Uterus (tissue), 4 donors: ENCODE data around the gene SCN8A. TPM values are rescaled to one million over a fixed set of nuclear protein-coding genes. Genes with fewer than 3 reads are reported as not detected.

ENCODE experiments used
- DNase-seq, 2 donors: peaks; one replicate each; pipeline ENCODE4 v3.0.0-alpha.2; 2019 to 2020
- H3K27ac ChIP-seq, 2 donors: fragments of 200-600 bp; sonication (generic); 1 replicate in 1 of 2; 2 replicates in 1 of 2; pipeline ENCODE4 v1.5.1; 2016 to 2018
- H3K27me3 ChIP-seq, 2 donors: fragments of 200-600 bp; sonication (generic); one replicate each; pipeline ENCODE4 v1.5.1; 2018 to 2019; ENCODE audit warnings: control low read depth in 1 of 2
- H3K36me3 ChIP-seq, 2 donors: fragments of 200-600 bp; sonication (generic); one replicate each; pipeline ENCODE4 v1.5.1; 2019; ENCODE audit warnings: control low read depth in 1 of 2
- H3K4me1 ChIP-seq, 2 donors: fragments of 200-600 bp; sonication (generic); one replicate each; pipeline ENCODE4 v1.5.1; 2018 to 2019; ENCODE audit warnings: control low read depth in 1 of 2
- H3K4me3 ChIP-seq, 2 donors: fragments of 200-600 bp; sonication (generic); 1 replicate in 1 of 2; 2 replicates in 1 of 2; pipeline ENCODE4 v1.5.1; 2018 to 2019; ENCODE audit warnings: mild to moderate bottlenecking in 1 of 2
- H3K9me3 ChIP-seq, 2 donors: fragments of 200-600 bp; sonication (generic); one replicate each; pipeline ENCODE4 v1.5.1; 2019; ENCODE audit warnings: control low read depth in 1 of 2
- CTCF ChIP-seq, 4 experiments: fragments of 200-600 bp in 2 of 4; fragments of 450-650 bp in 2 of 4; sonication (generic) in 2 of 4; IDR thresholded peaks; one replicate each; pipeline ENCODE4 v1.5.1; 2016 to 2019; ENCODE audit warnings: antibody characterized with exemption in 4 of 4, mild to moderate bottlenecking in 2 of 4, moderate library complexity in 1 of 4
- POLR2A ChIP-seq, 2 donors: fragments of 450-650 bp; IDR thresholded peaks; one replicate each; pipeline ENCODE4 v1.6.1; 2016; ENCODE audit warnings: antibody characterized with exemption in 2 of 2, mild to moderate bottlenecking in 1 of 2, moderate library complexity in 1 of 2
- intact Hi-C: fragments of 100-400 bp; cut with DNase I; formaldehyde crosslinking; loops from one replicate; pipeline ENCODE4 v1.15.1; 2023; ENCODE audit warnings: low total_unique reads
- total RNA-seq, 4 donors: library from RNA; depleted of rRNA in 3 of 4; stranded (reverse); fragments of >200 nt in 3 of 4; gene quantifications; one replicate each; pipeline versions ENCODE4 v1.1.0 to v1.2.4, GENCODE V29; 2014 to 2023
- donor health status: DM: yes; HTN: yes; CAD: no.

The SCN8A gene
- total RNA-seq, 4 donors from 2014 or later: 1.3 to 6.7 (median 3.0) TPM; not detected in 1

GRCh38 chr12:51592034-51592705 is 1.1 kb downstream of the SCN8A start:
- Histone ChIP-seq H3K4me1 (peaks cover 0 to 3% of the 10 kb centered on the region in 2 donors), H3K27me3 (no peaks in the 10 kb centered on the region), H3K9me3 (no peaks in the 10 kb centered on the region), H3K27ac (no peak overlapping the region), H3K36me3 (no peaks in the 10 kb centered on the region), H3K4me3 (no peak overlapping the region)
- no peak for DNase-seq
- TF ChIP-seq CTCF (IDR thresholded peaks at IDR 0.05) (no peak), POLR2A (IDR thresholded peaks at IDR 0.05) (no peak)
- intact Hi-C loops: no loop called here

GRCh38 chr12:51593021-51593420 is 2.0 kb downstream of the SCN8A start:
- intact Hi-C loops: no loop called here
- H3K27me3 ChIP-seq: no peaks in the 10 kb centered on the region
- H3K27ac ChIP-seq: no peak overlapping the region
- DNase-seq: no peak
- H3K4me3 ChIP-seq: no peak overlapping the region
- H3K9me3 ChIP-seq: no peaks in the 10 kb centered on the region
- TF ChIP-seq POLR2A (IDR thresholded peaks at IDR 0.05) (no peak), CTCF (IDR thresholded peaks at IDR 0.05) (no peak)
- no peaks in the 10 kb centered on the region for H3K36me3 ChIP-seq
- peaks cover 0 to 3% of the 10 kb centered on the region in 2 donors for H3K4me1 ChIP-seq

GRCh38 chr12:51593539-51593938 is 2.5 kb downstream of the SCN8A start:
- H3K36me3 ChIP-seq: no peaks in the 10 kb centered on the region

GRCh38 chr12:51598156-51598555 is 7.1 kb downstream of the SCN8A start:
- Histone ChIP-seq H3K27me3 (no peaks in the 10 kb centered on the region), H3K36me3 (no peaks in the 10 kb centered on the region), H3K4me3 (no peak overlapping the region), H3K27ac (no peak overlapping the region), H3K9me3 (no peaks in the 10 kb centered on the region), H3K4me1 (no peaks in the 10 kb centered on the region)
- DNase-seq: no peak
- intact Hi-C loops: no loop called here
- TF ChIP-seq CTCF (IDR thresholded peaks at IDR 0.05): no peak
- TF ChIP-seq POLR2A (IDR thresholded peaks at IDR 0.05): no peak

More at GRCh38 chr12:51593539-51593938, 2.5 kb downstream of the SCN8A start:
- TF ChIP-seq CTCF (IDR thresholded peaks at IDR 0.05): no peak
- no peak for TF ChIP-seq POLR2A (IDR thresholded peaks at IDR 0.05)
- Histone ChIP-seq H3K27me3 (no peaks in the 10 kb centered on the region), H3K9me3 (no peaks in the 10 kb centered on the region), H3K4me3 (no peak overlapping the region), H3K4me1 (peaks cover 0 to 3% of the 10 kb centered on the region in 2 donors), H3K27ac (no peak overlapping the region)
- DNase-seq: no peak
- intact Hi-C loops: no loop called here

- Histone ChIP-seq H3K9me3 (no peaks in the 10 kb centered on the region), H3K4me1 (no peaks in the 10 kb centered on the region), H3K27me3 (no peaks in the 10 kb centered on the region), H3K4me3 (no peak overlapping the region), H3K27ac (no peak overlapping the region), H3K36me3 (no peaks in the 10 kb centered on the region)
- DNase-seq: no peak
- intact Hi-C loops: no loop called here
- no peak for TF ChIP-seq CTCF (IDR thresholded peaks at IDR 0.05)
- no peak for TF ChIP-seq POLR2A (IDR thresholded peaks at IDR 0.05)
Measured at GRCh38 chr12:51600721-51601120, 9.7 kb downstream of the SCN8A start.
